ENCODE data around the gene PICK1.

PICK1 gene

GRCh38 chr22:38040953-38041759 is 16.0 kb upstream of the PICK1 start:
- no peak for DNase-seq (ENCODE audit: low read depth)
- TF ChIP-seq CTCF (IDR thresholded peaks at IDR 0.05; ENCODE audit: control insufficient read depth, extremely low read depth, insufficient read depth): no peak
- H3K4me3 ChIP-seq (ENCODE audit: low read depth, low read length): no peak overlapping the region

DNA sequence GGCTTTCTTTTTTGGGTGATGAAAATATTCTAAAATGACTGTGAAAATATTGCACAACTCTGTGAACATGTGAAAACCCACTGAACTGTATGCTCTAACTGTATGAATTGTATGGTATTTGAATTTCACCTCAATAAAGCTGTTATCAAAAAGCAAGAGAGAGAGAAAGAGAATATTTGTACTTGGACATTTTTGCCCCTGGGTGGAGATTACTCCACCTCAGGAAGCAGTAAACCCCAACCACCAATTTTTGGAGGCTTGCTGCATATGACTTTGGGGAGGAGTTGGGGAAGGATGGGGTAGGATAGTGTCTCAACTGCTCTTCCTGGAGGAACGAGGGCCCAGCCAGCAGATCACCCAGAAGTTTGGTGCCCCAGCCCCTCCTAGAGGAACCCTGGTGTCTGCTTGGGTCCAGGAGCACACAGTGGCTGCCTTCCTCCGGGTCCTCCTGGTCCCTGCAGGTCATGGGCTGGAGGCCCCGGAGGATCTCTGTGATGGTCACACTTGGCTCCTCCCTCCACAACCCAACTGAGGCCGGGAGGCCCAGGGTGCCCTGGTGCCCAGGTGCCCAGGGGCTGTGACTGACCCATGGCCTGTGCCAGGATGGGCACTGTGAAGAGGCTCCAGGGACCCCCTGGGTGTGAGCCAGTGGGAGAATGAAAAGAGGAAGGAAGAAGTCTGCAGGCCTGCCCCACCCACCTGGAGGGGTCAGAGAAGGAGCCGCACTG is 15.3 kb upstream of the PICK1 start:
- H3K4me3 ChIP-seq (ENCODE audit: low read depth, low read length): no peak overlapping the region
- no peak for TF ChIP-seq CTCF (IDR thresholded peaks at IDR 0.05; ENCODE audit: control insufficient read depth, extremely low read depth, insufficient read depth)
- no peak for DNase-seq (ENCODE audit: low read depth)

DNA sequence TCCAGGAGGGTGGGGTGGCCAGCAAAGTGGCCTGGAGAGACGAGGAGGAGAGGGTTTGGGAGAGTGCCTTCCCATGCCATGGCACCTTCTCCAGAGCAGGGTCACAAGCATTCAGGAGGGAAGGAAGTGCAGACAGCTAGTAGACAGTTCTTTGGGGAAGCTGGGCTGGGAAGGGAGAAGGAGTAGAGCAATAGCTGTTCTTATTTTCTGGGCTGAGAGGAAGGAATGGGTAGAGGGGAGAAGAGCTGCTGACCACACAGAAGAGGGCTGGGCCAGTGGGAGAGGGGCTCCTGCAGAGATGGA is 14.8 kb upstream of the PICK1 start:
- no peak for DNase-seq (ENCODE audit: low read depth)
- no peak overlapping the region for H3K4me3 ChIP-seq (ENCODE audit: low read depth, low read length)
- TF ChIP-seq CTCF (IDR thresholded peaks at IDR 0.05; ENCODE audit: control insufficient read depth, extremely low read depth, insufficient read depth): no peak

DNA sequence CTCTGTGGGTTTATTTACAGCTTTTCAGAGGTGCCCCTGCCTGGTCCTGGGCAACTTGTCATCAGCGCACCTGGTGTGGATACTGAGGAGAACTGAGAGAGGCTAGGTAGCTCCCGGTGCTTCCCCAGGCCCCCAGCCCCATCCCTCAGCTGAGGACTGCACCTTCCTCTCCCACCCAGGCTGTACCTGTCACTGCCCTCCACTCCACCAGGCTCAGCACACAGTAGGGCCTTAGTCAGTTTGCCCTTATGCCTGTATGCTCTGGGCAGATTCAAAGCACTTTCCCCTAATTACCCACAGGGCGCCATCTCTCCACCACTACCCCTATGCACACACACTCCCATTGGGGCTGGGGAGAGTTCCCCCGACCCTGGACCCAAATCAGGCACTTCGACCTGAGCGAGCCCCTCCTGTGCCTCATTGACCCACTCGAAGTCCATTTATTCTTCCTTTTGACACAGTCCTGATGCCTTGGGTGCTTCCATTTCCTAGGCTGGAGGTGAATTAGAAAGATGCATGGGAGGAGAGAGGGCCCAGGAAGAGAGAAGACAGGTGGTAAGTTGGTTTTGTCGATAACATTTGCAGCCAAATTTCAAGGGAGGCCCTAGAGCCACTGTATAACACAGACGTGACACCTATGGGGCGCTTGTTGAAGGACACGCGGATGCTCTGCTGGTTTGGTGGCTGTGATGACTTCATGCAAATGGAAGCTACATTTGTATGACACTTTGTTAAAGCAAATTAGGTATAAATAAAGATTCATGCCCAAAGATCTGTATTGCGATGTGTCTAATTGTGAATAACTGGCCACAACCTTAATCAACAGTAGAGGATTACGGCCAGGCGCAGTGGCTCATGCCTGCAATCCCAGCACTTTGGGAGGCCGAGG is 13.8 kb upstream of the PICK1 start:
- DNase-seq (ENCODE audit: low read depth): no peak
- H3K4me3 ChIP-seq (ENCODE audit: low read depth, low read length): no peak overlapping the region
- no peak for TF ChIP-seq CTCF (IDR thresholded peaks at IDR 0.05; ENCODE audit: control insufficient read depth, extremely low read depth, insufficient read depth)

GRCh38 chr22:38046070-38046748 is 11.0 kb upstream of the PICK1 start:
- no peak for DNase-seq (ENCODE audit: low read depth)
- no peak for TF ChIP-seq CTCF (IDR thresholded peaks at IDR 0.05; ENCODE audit: control insufficient read depth, extremely low read depth, insufficient read depth)
- no peak overlapping the region for H3K4me3 ChIP-seq (ENCODE audit: low read depth, low read length)

- no peak overlapping the region for H3K4me3 ChIP-seq (ENCODE audit: low read depth, low read length)
- TF ChIP-seq CTCF (IDR thresholded peaks at IDR 0.05; ENCODE audit: control insufficient read depth, extremely low read depth, insufficient read depth): no peak
Measured at GRCh38 chr22:38049812-38050619, 7.2 kb upstream of the PICK1 start.

More at GRCh38 chr22:38049812-38050619, 7.2 kb upstream of the PICK1 start:
- no peak for DNase-seq (ENCODE audit: low read depth)

Data from LNCaP clone FGC (cell line).